Stimulated activated CD8-positive, alpha-beta memory T cell treated with anti-CD3 and anti-CD28 coated beads, Interleukin-2, amount 100 ng/mL, for 1 hour (primary cell): ENCODE data around the gene C20orf204.
"Not testable (repeated sequence)": the region's sequence is repeated elsewhere in the genome, so short reads cannot be mapped to it uniquely, and the experiment has no call there.

ENCODE experiments used
- DNase-seq, 2 donors: peaks; one replicate each; pipeline ENCODE4 v3.0.0-alpha.2; 2020; ENCODE audit warnings: low read depth in 2 of 2

Gene C20orf204

GRCh38 chr20:64083378-64083803 is 47.4 kb downstream of the C20orf204 start:
- DNase-seq: peak; percentile 25 to 40

- no peak for DNase-seq
Observed at GRCh38 chr20:64083804-64084684, 48.1 kb downstream of the C20orf204 start, which contains the start of gene LKAAEAR1. TSS of gene LKAAEAR1 (minus strand) at chr20:64084398. CDS start at chr20:64084219, 179 bp downstream.

- no peak for DNase-seq
Observed at GRCh38 chr20:64084685-64085152, 48.7 kb downstream of the C20orf204 start.

- DNase-seq: no peak
Observed at GRCh38 chr20:64086801-64087200, 50.8 kb downstream of the C20orf204 start.

- DNase-seq: not testable (repeated sequence)
Observed at GRCh38 chr20:64087226-64087825, 51.3 kb downstream of the C20orf204 start.

- not testable (repeated sequence) for DNase-seq
Observed at GRCh38 chr20:64088586-64088985, 52.6 kb downstream of the C20orf204 start.
